Small intestine (tissue), 7 donors: ENCODE measurements around the gene LIMK2. TPM values are rescaled to one million over a fixed set of nuclear protein-coding genes. Genes with fewer than 3 reads are reported as not detected.

Source experiments
- DNase-seq, 2 donors: peaks; one replicate each; pipeline versions ENCODE4 v3.0.0 to v3.0.0-alpha.2; 2013
- FAIRE-seq: peaks from 2 replicates; lab custom pipeline; 2012; peaks lifted over from hg19 to GRCh38; lab: Jason Lieb, UNC
- H3K27ac ChIP-seq, 3 donors: one replicate each; pipeline ENCODE4 v1.5.1; 2013; ENCODE audit warnings: low read length in 2 of 3, mild to moderate bottlenecking in 2 of 3, control low read depth in 1 of 3, inconsistent platforms in 1 of 3, low read depth in 1 of 3, moderate library complexity in 1 of 3
- H3K27me3 ChIP-seq, 3 donors: one replicate each; pipeline ENCODE4 v1.6.1; 2013; ENCODE audit warnings: low read length in 3 of 3, inconsistent platforms in 1 of 3; ENCODE audit not compliant: control insufficient read depth in 3 of 3, insufficient read depth in 3 of 3
- H3K36me3 ChIP-seq, 3 donors: one replicate each; pipeline ENCODE4 v1.6.1; 2013; ENCODE audit warnings: low read length in 3 of 3, inconsistent platforms in 1 of 3, low read depth in 1 of 3, mild to moderate bottlenecking in 1 of 3, moderate library complexity in 1 of 3; ENCODE audit not compliant: control insufficient read depth in 3 of 3, insufficient read depth in 2 of 3
- H3K4me1 ChIP-seq, 3 donors: one replicate each; pipeline ENCODE4 v1.6.1; 2013; ENCODE audit warnings: low read length in 2 of 3, inconsistent platforms in 1 of 3, low read depth in 1 of 3, mild to moderate bottlenecking in 1 of 3, moderate library complexity in 1 of 3; ENCODE audit not compliant: control insufficient read depth in 3 of 3, insufficient read depth in 2 of 3
- H3K4me3 ChIP-seq, 3 donors: one replicate each; pipeline ENCODE4 v1.5.1; 2013; ENCODE audit warnings: low read length in 3 of 3, control low read depth in 1 of 3, inconsistent platforms in 1 of 3, low read depth in 1 of 3, mild to moderate bottlenecking in 1 of 3, moderate library complexity in 1 of 3
- H3K9me3 ChIP-seq, 2 donors: one replicate each; pipeline ENCODE4 v1.6.1; 2013; ENCODE audit warnings: low read depth in 1 of 2, low read length in 1 of 2; ENCODE audit not compliant: control insufficient read depth in 2 of 2, insufficient read depth in 1 of 2
- WGBS, 3 donors: extraction: QIAGEN DNeasy Blood & Tissue Kit; methylation state at CpG; one replicate each; pipeline ENCODE4 v1.1.7; 2013; 5-methylcytosine and 5-hydroxymethylcytosine counted together
- polyA plus RNA-seq, 4 donors: library from polyadenylated mRNA; stranded (reverse) in 3 of 4; unstranded in 1 of 4; fragments of 200-250 nt in 3 of 4; fragments of 120-200 nt in 1 of 4; gene quantifications; one replicate each; pipeline versions ENCODE4 v1.2.1 to v1.2.3, GENCODE V29; 2013
- donor health status: healthy with polysubstance abuse.
- donor health status: control.
- donor health status: control.
- donor health status: Bipolar disorder and iron deficiency.
- donor health status: healthy.

LIMK2 gene
- polyA plus RNA-seq, 4 donors, result 15.7 to 52.7 (median 29.1) TPM

DNA sequence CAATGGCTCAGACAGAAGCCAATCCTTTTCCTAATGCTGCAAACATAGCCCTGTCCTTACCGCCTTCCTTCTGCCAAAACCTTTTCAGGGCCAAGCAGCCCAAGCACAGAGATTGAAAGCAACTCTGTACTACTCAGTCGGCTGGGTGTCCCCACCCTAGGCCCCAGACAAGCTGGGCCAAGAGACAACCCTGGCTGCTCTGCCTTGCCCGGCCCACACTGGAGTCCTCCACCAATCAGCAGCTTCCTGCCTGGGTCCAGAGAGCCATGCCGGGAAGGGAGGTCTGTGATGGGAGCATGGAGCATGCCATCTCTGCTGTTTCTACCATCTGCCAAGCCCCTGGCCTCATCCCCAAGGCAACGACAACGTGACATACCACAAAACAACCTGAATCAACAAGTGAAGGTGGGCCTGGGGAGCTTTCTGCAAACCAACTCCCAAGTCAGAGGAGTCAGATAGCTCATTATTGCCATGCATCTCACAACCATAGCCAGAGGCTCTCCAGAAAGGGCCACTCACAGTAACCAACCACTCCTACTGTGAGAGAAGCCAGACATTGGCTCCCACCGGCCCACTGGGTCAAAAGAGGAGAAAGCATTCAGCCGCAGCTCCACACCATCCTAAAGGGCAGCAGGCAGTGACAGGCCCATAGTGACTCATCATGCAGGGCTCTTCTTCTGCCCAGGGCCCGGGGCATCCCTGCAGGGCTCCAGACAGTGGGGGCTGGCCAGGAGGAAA lies 115.9 kb downstream of the LIMK2 start:
- Histone ChIP-seq H3K36me3 (peaks cover 15 to 76% (median 24%) of the 10 kb centered on the region in 3 donors), H3K4me1 (peaks cover 0 to 7% (median 0%) of the 10 kb centered on the region in 3 donors), H3K27ac (no peak overlapping the region), H3K27me3 (no peaks in the 10 kb centered on the region), H3K4me3 (no peak overlapping the region), H3K9me3 (no peaks in the 10 kb centered on the region)
- 84 to 91% (median 86%) methylated on average over 9 of the region's 9 CpGs for WGBS, 3 donors
- DNase-seq, result no peak
- no peak for FAIRE-seq

DNA sequence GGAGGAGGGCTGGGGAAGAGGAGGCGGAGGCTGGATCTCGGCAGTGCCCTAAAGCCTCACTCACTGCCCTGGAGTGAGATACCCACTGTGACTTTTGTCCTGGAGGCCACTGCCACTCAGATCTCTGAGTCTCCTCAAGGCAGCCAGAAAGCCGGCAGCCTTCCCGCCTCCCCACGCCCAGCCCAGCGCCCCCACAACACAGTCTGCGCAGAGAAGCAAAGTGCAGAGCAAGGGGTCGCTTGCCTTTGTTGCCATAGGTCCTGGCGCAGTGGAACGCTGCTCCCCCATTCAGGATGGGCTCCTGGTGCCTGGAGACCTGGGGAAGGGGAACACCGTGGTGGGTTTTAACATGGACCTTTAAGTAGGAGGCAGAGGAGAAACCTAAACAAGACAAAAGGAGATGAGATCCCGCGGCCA lies 116.5 kb downstream of the LIMK2 start:
- Histone ChIP-seq H3K9me3 (no peaks in the 10 kb centered on the region), H3K4me3 (no peak overlapping the region), H3K36me3 (peaks cover 17 to 79% (median 24%) of the 10 kb centered on the region in 3 donors), H3K4me1 (peaks cover 0 to 7% (median 0%) of the 10 kb centered on the region in 3 donors), H3K27ac (no peak overlapping the region), H3K27me3 (no peaks in the 10 kb centered on the region)
- 94 to 95% (median 95%) methylated on average over 13 of the region's 13 CpGs for WGBS, 3 donors
- no peak for FAIRE-seq
- DNase-seq, result no peak

DNA sequence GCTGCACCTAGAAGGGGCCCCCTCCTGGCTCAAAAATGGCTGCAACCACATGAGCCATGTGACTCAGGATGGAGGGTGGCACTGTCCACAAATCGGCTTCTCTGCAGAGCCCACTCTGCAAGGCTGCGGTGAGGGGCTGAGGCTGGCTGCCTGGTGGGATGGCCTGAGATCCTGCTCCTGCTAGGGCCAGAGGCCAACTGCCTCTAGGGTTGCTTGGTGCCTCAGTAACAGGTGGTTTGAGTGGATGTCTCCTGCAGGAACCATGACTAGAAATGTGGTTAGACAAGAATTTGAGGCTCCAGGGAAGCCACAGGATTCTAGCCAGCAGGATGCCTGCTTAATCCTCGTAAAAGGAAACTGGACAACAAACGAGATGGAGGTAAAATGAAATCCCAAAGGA lies 116.9 kb downstream of the LIMK2 start:
- 82 to 90% (median 89%) methylated on average over 4 of the region's 4 CpGs for WGBS, 3 donors
- Histone ChIP-seq H3K4me3 (no peak overlapping the region), H3K27me3 (no peaks in the 10 kb centered on the region), H3K27ac (no peak overlapping the region), H3K9me3 (no peaks in the 10 kb centered on the region), H3K36me3 (peaks cover 21 to 80% (median 24%) of the 10 kb centered on the region in 3 donors), H3K4me1 (peaks cover 0 to 7% (median 0%) of the 10 kb centered on the region in 3 donors)
- FAIRE-seq (no peak), DNase-seq (no peak)

Other genes with a start within 250 kb of the LIMK2 start
- 10 to 100 TPM; 13.6 to 28.4 (median 20.1) TPM for gene MORC2, start 243.5 kb upstream of the LIMK2 start, polyA plus RNA-seq
- gene TUG1, start 243.0 kb upstream of the LIMK2 start, polyA plus RNA-seq, result 100 to 1,000 TPM in 1 of 4 donors, 10 to 100 TPM in 3; 20.8 to 130 (median 28.8) TPM
- gene SMTN, start 131.0 kb upstream of the LIMK2 start, polyA plus RNA-seq, result 10 to 100 TPM in 3 of 4 donors, 1 to 10 TPM in 1; 7.8 to 74.8 (median 44.2) TPM
- 100 to 1,000 TPM in 1 of 4 donors, 10 to 100 TPM in 3; 14.8 to 163 (median 69.2) TPM for gene SELENOM, start 104.7 kb upstream of the LIMK2 start, polyA plus RNA-seq
- 10 to 100 TPM; 12.2 to 93.7 (median 48.0) TPM for gene INPP5J, start 89.3 kb upstream of the LIMK2 start, polyA plus RNA-seq
- gene PLA2G3, start 71.8 kb upstream of the LIMK2 start, polyA plus RNA-seq, result 1 to 10 TPM in 1 of 4 donors, under 1 TPM in 1, not detected in 2; 0.01 to 4.2 TPM
- gene RNF185, start 52.1 kb upstream of the LIMK2 start, polyA plus RNA-seq, result 10 to 100 TPM; 18.3 to 54.7 (median 32.8) TPM
- 10 to 100 TPM in 2 of 4 donors, 1 to 10 TPM in 2; 3.1 to 16.4 (median 10.3) TPM for gene PIK3IP1, start 80.2 kb downstream of the LIMK2 start, polyA plus RNA-seq
- gene PATZ1, start 134.0 kb downstream of the LIMK2 start, polyA plus RNA-seq, result 10 to 100 TPM in 2 of 4 donors, 1 to 10 TPM in 2; 4.2 to 42.0 (median 12.8) TPM
- gene DRG1, start 187.3 kb downstream of the LIMK2 start, polyA plus RNA-seq, result 10 to 100 TPM; 39.2 to 58.6 (median 43.1) TPM